ENCODE data around the gene PDE4A. TPM values are rescaled to one million over a fixed set of nuclear protein-coding genes. Genes with fewer than 3 reads are reported as not detected.

PDE4A gene
- total and polyA plus RNA-seq, 2 of the 13 experiments (the other 11 are each of a cell fraction or from before 2014, with no cell fraction given): 1.1 to 4.1 TPM

- TF ChIP-seq PREB (CRISPR knock-in tag; IDR thresholded peaks at IDR 0.05) (0 out of 2 replicates have a peak, but pooled peaks have one; percentile 35), TCF12 (IDR thresholded peaks at IDR 0.05) (no peak), TCF12 (CRISPR knock-in tag; IDR thresholded peaks at IDR 0.05) (no peak), JUND (CRISPR knock-in tag; IDR thresholded peaks at IDR 0.05) (no peak), CSRNP2 (CRISPR knock-in tag; conservative IDR thresholded peaks at IDR 0.05; ENCODE audit: low read depth) (no peak), ISX (CRISPR knock-in tag; conservative IDR thresholded peaks at IDR 0.05) (no peak), ZNF615 (CRISPR knock-in tag; IDR thresholded peaks at IDR 0.05; ENCODE audit: borderline replicate concordance) (no peak), ZNF777 (CRISPR knock-in tag; IDR thresholded peaks at IDR 0.05) (no peak), SNAPC2 (CRISPR knock-in tag; IDR thresholded peaks at IDR 0.05) (no peak), TEAD2 (CRISPR knock-in tag; IDR thresholded peaks at IDR 0.05) (no peak), PATZ1 (CRISPR knock-in tag; IDR thresholded peaks at IDR 0.05) (peak; percentile 22; the same call in 1 of the 2 replicates), ZFYVE20 (CRISPR knock-in tag; IDR thresholded peaks at IDR 0.05; ENCODE audit: borderline replicate concordance, low read depth) (no peak), IRF9 (CRISPR knock-in tag; IDR thresholded peaks at IDR 0.05; ENCODE audit: borderline replicate concordance) (no peak), CENPBD1 (CRISPR knock-in tag; IDR thresholded peaks at IDR 0.05; ENCODE audit: borderline replicate concordance, low read depth) (no peak), PHF20 (CRISPR knock-in tag; IDR thresholded peaks at IDR 0.05) (no peak), MAFG (CRISPR knock-in tag; IDR thresholded peaks at IDR 0.05) (no peak), ARID2 (CRISPR knock-in tag; IDR thresholded peaks at IDR 0.05; ENCODE audit: borderline replicate concordance) (no peak), MBD4 (IDR thresholded peaks at IDR 0.05; ENCODE audit: borderline replicate concordance, low read length) (no peak), GLI4 (CRISPR knock-in tag; IDR thresholded peaks at IDR 0.05; ENCODE audit: borderline replicate concordance) (peak; percentile 0; the same call in 1 of the 2 replicates), DNMT3B (CRISPR knock-in tag; conservative IDR thresholded peaks at IDR 0.05) (0 out of 2 replicates have a peak, but pooled peaks have one; percentile 50), ZBTB38 (CRISPR knock-in tag; IDR thresholded peaks at IDR 0.05) (no peak), POLR2AphosphoS2 (IDR thresholded peaks at IDR 0.05; ENCODE audit: low read depth, low read length) (no peak), ZNF280B (CRISPR knock-in tag; IDR thresholded peaks at IDR 0.05; ENCODE audit: borderline replicate concordance) (0 out of 2 replicates have a peak, but pooled peaks have one; percentile 17)
Measured at GRCh38 chr19:10501971-10502523, 81.7 kb downstream of the PDE4A start (continued).
